Stimulated activated naive CD8-positive, alpha-beta T cell treated with anti-CD3 and anti-CD28 coated beads, Interleukin-15, amount 100 ng/mL, for 72 hours (primary cell): ENCODE data around the gene PDAP1.

ENCODE experiments used
- ATAC-seq: fragments of 150-1000 bp; cut with Tn5 transposase; 2 replicates; pipeline ENCODE4 v1.10.0; 2021; ENCODE audit warnings: mild to moderate bottlenecking, moderate library complexity
- DNase-seq, 2 donors: peaks; one replicate each; pipeline ENCODE4 v3.0.0; 2021 to 2022
- H3K27ac Mint-ChIP-seq, 2 donors: one replicate each; pipeline ENCODE4 v1.8.0; 2022; ENCODE audit warnings: mild to moderate bottlenecking in 2 of 2, mixed read lengths in 2 of 2, moderate library complexity in 2 of 2
- H3K27me3 Mint-ChIP-seq: one replicate; pipeline ENCODE4 v1.8.0; 2022; ENCODE audit warnings: mixed read lengths
- H3K4me1 Mint-ChIP-seq: one replicate; pipeline ENCODE4 v1.8.0; 2022; ENCODE audit warnings: mild to moderate bottlenecking, mixed read lengths
- H3K4me3 Mint-ChIP-seq, 2 donors: one replicate each; pipeline ENCODE4 v1.8.0; 2022; ENCODE audit warnings: mild to moderate bottlenecking in 2 of 2, mixed read lengths in 2 of 2, moderate library complexity in 1 of 2
- H3K9me3 Mint-ChIP-seq, 2 donors: one replicate each; pipeline ENCODE4 v1.8.0; 2022; ENCODE audit warnings: mixed read lengths in 2 of 2

The PDAP1 gene

GRCh38 chr7:99408379-99409191 is at the start of gene PDAP1, which contains the start of gene BUD31:
Gene PDAP1, minus strand, starts transcription at chr7:99408597. Its CDS starts 49 bp downstream, at chr7:99408548.
Gene BUD31, plus strand, starts transcription at chr7:99408969. Its CDS starts 2,124 bp downstream, at chr7:99411093.
- H3K27ac Mint-ChIP-seq: peak within 1 kb of the TSS; percentile 96 to 100
- no peaks in the 10 kb centered on the region for H3K27me3 Mint-ChIP-seq
- H3K9me3 Mint-ChIP-seq: no peaks in the 10 kb centered on the region
- peak within 1 kb of the TSS; percentile 89 to 90 for H3K4me3 Mint-ChIP-seq
- ATAC-seq (peak; percentile 93), DNase-seq (peak; percentile 95 to 97)
- peaks cover 50% of the 10 kb centered on the region for H3K4me1 Mint-ChIP-seq

GRCh38 chr7:99457650-99458493 is 49.5 kb upstream of the PDAP1 start:
- H3K4me1 Mint-ChIP-seq: peaks cover 28% of the 10 kb centered on the region
- no peaks in the 10 kb centered on the region for H3K9me3 Mint-ChIP-seq
- no peak overlapping the region for H3K27ac Mint-ChIP-seq
- no peaks in the 10 kb centered on the region for H3K27me3 Mint-ChIP-seq
- no peak overlapping the region for H3K4me3 Mint-ChIP-seq
- DNase-seq (no peak), ATAC-seq (no peak)

- Mint-ChIP-seq H3K27ac (peak overlapping the region in 1 of 2 donors; percentile 77), H3K27me3 (no peaks in the 10 kb centered on the region), H3K9me3 (no peaks in the 10 kb centered on the region), H3K4me3 (no peak overlapping the region), H3K4me1 (peaks cover 28% of the 10 kb centered on the region)
- ATAC-seq (no peak), DNase-seq (no peak)
These were observed 48.8 kb upstream of the PDAP1 start for GRCh38 chr7:99457050-99457649.

- Mint-ChIP-seq H3K9me3 (no peaks in the 10 kb centered on the region), H3K27me3 (no peaks in the 10 kb centered on the region), H3K27ac (peak overlapping the region in 1 of 2 donors; percentile 77), H3K4me1 (peaks cover 28% of the 10 kb centered on the region), H3K4me3 (no peak overlapping the region)
- no peak for DNase-seq
- no peak for ATAC-seq
These were observed 47.9 kb upstream of the PDAP1 start for GRCh38 chr7:99456288-99456687.

GRCh38 chr7:99455874-99456273 is 47.5 kb upstream of the PDAP1 start:
- ATAC-seq (no peak), DNase-seq (no peak)
- Mint-ChIP-seq H3K27ac (no peak overlapping the region), H3K4me1 (peaks cover 27% of the 10 kb centered on the region), H3K4me3 (no peak overlapping the region), H3K27me3 (no peaks in the 10 kb centered on the region), H3K9me3 (no peaks in the 10 kb centered on the region)

GRCh38 chr7:99453105-99453504 is 44.7 kb upstream of the PDAP1 start:
- H3K9me3 Mint-ChIP-seq: no peaks in the 10 kb centered on the region
- H3K4me1 Mint-ChIP-seq: peaks cover 6% of the 10 kb centered on the region
- DNase-seq (no peak), ATAC-seq (no peak)
- H3K27me3 Mint-ChIP-seq: no peaks in the 10 kb centered on the region
- no peak overlapping the region for H3K27ac Mint-ChIP-seq
- no peak overlapping the region for H3K4me3 Mint-ChIP-seq

- Mint-ChIP-seq H3K4me3 (no peak overlapping the region), H3K27me3 (no peaks in the 10 kb centered on the region), H3K4me1 (peaks cover 6% of the 10 kb centered on the region), H3K9me3 (no peaks in the 10 kb centered on the region), H3K27ac (peak overlapping the region in 1 of 2 donors; percentile 44)
- DNase-seq (no peak), ATAC-seq (no peak)
These were observed 44.1 kb upstream of the PDAP1 start for GRCh38 chr7:99452541-99452940.

- Mint-ChIP-seq H3K4me1 (peaks cover 6% of the 10 kb centered on the region), H3K9me3 (no peaks in the 10 kb centered on the region), H3K4me3 (no peak overlapping the region), H3K27ac (no peak overlapping the region), H3K27me3 (no peaks in the 10 kb centered on the region)
- ATAC-seq (no peak), DNase-seq (no peak)
These were observed 43.5 kb upstream of the PDAP1 start for GRCh38 chr7:99451936-99452335.

GRCh38 chr7:99449326-99449725 is 40.9 kb upstream of the PDAP1 start:
- H3K4me1 Mint-ChIP-seq: no peaks in the 10 kb centered on the region
- H3K27ac Mint-ChIP-seq: no peak overlapping the region
- no peak overlapping the region for H3K4me3 Mint-ChIP-seq

GRCh38 chr7:99448855-99449254 is 40.5 kb upstream of the PDAP1 start:
- Mint-ChIP-seq H3K4me3 (no peak overlapping the region), H3K9me3 (no peaks in the 10 kb centered on the region), H3K27ac (no peak overlapping the region), H3K27me3 (no peaks in the 10 kb centered on the region), H3K4me1 (no peaks in the 10 kb centered on the region)
- ATAC-seq (no peak), DNase-seq (no peak)

More at GRCh38 chr7:99449326-99449725, 40.9 kb upstream of the PDAP1 start:
- Mint-ChIP-seq H3K9me3 (no peaks in the 10 kb centered on the region), H3K27me3 (no peaks in the 10 kb centered on the region)
- no peak for DNase-seq
- no peak for ATAC-seq

- Mint-ChIP-seq H3K27me3 (no peaks in the 10 kb centered on the region), H3K4me1 (peaks cover 5% of the 10 kb centered on the region), H3K9me3 (no peaks in the 10 kb centered on the region), H3K27ac (no peak overlapping the region), H3K4me3 (no peak overlapping the region)
- ATAC-seq (no peak), DNase-seq (no peak)
These were observed 39.5 kb upstream of the PDAP1 start for GRCh38 chr7:99447943-99448342.

- H3K27ac Mint-ChIP-seq: no peak overlapping the region
These were observed 37.7 kb upstream of the PDAP1 start for GRCh38 chr7:99446096-99446495.

GRCh38 chr7:99440195-99440594 is 31.8 kb upstream of the PDAP1 start:
- Mint-ChIP-seq H3K4me3 (peak overlapping the region; percentile 96), H3K4me1 (peaks cover 54% of the 10 kb centered on the region), H3K27me3 (no peaks in the 10 kb centered on the region), H3K27ac (peak overlapping the region in 1 of 2 donors; percentile 36), H3K9me3 (no peaks in the 10 kb centered on the region)
- no peak for ATAC-seq
- DNase-seq: no peak

More at GRCh38 chr7:99446096-99446495, 37.7 kb upstream of the PDAP1 start:
- DNase-seq: no peak
- H3K4me3 Mint-ChIP-seq: no peak overlapping the region
- no peaks in the 10 kb centered on the region for H3K27me3 Mint-ChIP-seq
- no peaks in the 10 kb centered on the region for H3K9me3 Mint-ChIP-seq
- no peak for ATAC-seq
- peaks cover 15% of the 10 kb centered on the region for H3K4me1 Mint-ChIP-seq

- Mint-ChIP-seq H3K27ac (peak within 1 kb of the TSS; percentile 99 to 100), H3K4me3 (peak within 1 kb of the TSS; percentile 96), H3K27me3 (no peaks in the 10 kb centered on the region), H3K9me3 (no peaks in the 10 kb centered on the region), H3K4me1 (peaks cover 60% of the 10 kb centered on the region)
- peak; percentile 94 to 95 for DNase-seq
- peak; percentile 97 for ATAC-seq
These were observed 30.4 kb upstream of the PDAP1 start, which contains the start of the genes CPSF4 and PTCD1 for GRCh38 chr7:99438573-99439480. Gene CPSF4, plus strand, starts transcription at chr7:99438943. Its CDS starts 140 bp downstream, at chr7:99439083. Gene PTCD1, minus strand, starts transcription at chr7:99438798. Its CDS starts 3,556 bp downstream, at chr7:99435242.
